ENCODE measurements around the gene RNF217. TPM values are rescaled to one million over a fixed set of nuclear protein-coding genes. Genes with fewer than 3 reads are reported as not detected.

RNF217 gene
- total RNA-seq, 3 donors from 2014 or later (not counting 1 experiment from before 2014, with no cell fraction given): 3.3 to 9.5 (median 4.4) TPM

GRCh38 chr6:125116170-125116569, 153.9 kb downstream of the RNF217 start:
- intact Hi-C loops (cut with micrococcal nuclease): no loop called here
- Mint-ChIP-seq H3K9me3 (peaks cover 6 to 9% of the 10 kb centered on the region in 2 donors), H3K27me3 (ENCODE audit: low read depth in 2 of 2) (peaks cover 3 to 13% of the 10 kb centered on the region in 2 donors), H3K4me1 (no peaks in the 10 kb centered on the region), H3K4me3 (no peak overlapping the region), H3K36me3 (peaks cover 15% of the 10 kb centered on the region), H3K27ac (no peak overlapping the region)
- Histone ChIP-seq H3K9me3 (ENCODE audit: control insufficient read depth, insufficient read depth, low read length) (peaks cover 4% of the 10 kb centered on the region), H3K36me3 (ENCODE audit: control insufficient read depth, insufficient read depth, low read length) (no peaks in the 10 kb centered on the region), H3K4me1 (ENCODE audit: control insufficient read depth, insufficient read depth, low read length) (no peaks in the 10 kb centered on the region), H3K27me3 (ENCODE audit: control insufficient read depth, insufficient read depth, low read length) (no peaks in the 10 kb centered on the region), H3K27ac (ENCODE audit: low read length) (no peak overlapping the region), H3K4me3 (ENCODE audit: low read length) (no peak overlapping the region)
- ATAC-seq (no peak), DNase-seq (no peak)
- TF ChIP-seq, protein P1, sequence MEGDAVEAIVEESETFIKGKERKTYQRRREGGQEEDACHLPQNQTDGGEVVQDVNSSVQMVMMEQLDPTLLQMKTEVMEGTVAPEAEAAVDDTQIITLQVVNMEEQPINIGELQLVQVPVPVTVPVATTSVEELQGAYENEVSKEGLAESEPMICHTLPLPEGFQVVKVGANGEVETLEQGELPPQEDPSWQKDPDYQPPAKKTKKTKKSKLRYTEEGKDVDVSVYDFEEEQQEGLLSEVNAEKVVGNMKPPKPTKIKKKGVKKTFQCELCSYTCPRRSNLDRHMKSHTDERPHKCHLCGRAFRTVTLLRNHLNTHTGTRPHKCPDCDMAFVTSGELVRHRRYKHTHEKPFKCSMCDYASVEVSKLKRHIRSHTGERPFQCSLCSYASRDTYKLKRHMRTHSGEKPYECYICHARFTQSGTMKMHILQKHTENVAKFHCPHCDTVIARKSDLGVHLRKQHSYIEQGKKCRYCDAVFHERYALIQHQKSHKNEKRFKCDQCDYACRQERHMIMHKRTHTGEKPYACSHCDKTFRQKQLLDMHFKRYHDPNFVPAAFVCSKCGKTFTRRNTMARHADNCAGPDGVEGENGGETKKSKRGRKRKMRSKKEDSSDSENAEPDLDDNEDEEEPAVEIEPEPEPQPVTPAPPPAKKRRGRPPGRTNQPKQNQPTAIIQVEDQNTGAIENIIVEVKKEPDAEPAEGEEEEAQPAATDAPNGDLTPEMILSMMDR (IDR thresholded peaks at IDR 0.05): no peak
- no CpG with 5 or more reads among the region's 1 CpG for WGBS (ENCODE audit: insufficient coverage)

DNA sequence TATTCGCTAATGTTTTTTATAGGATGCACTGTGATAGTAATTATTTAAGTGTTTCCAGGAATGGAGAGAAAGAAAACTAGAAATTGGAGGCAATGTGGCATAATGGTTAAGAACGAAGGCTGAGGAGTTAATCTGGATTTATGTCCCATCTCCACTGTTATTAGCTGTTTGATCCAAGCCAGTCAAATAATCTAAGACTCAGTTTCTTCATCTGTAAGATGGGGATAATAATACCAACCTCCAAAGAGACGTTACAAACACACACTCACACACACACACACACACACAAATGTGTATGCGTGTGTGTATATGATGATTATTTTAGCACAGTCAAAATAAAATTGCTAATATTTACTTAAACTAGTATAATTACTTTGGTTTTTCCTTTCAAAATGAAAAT, 154.5 kb downstream of the RNF217 start:
- H3K4me1 Mint-ChIP-seq: no peaks in the 10 kb centered on the region

GRCh38 chr6:125117818-125118217, 155.6 kb downstream of the RNF217 start:
- DNase-seq (no peak), ATAC-seq (no peak)
- Histone ChIP-seq H3K36me3 (ENCODE audit: control insufficient read depth, insufficient read depth, low read length) (no peaks in the 10 kb centered on the region), H3K4me1 (ENCODE audit: control insufficient read depth, insufficient read depth, low read length) (no peaks in the 10 kb centered on the region), H3K4me3 (ENCODE audit: low read length) (no peak overlapping the region), H3K9me3 (ENCODE audit: control insufficient read depth, insufficient read depth, low read length) (no peaks in the 10 kb centered on the region), H3K27me3 (ENCODE audit: control insufficient read depth, insufficient read depth, low read length) (no peaks in the 10 kb centered on the region), H3K27ac (ENCODE audit: low read length) (no peak overlapping the region)
- intact Hi-C loops (cut with micrococcal nuclease): no loop called here
- TF ChIP-seq, protein P1 (IDR thresholded peaks at IDR 0.05): no peak
- H3K36me3 Mint-ChIP-seq: no peaks in the 10 kb centered on the region
- H3K4me1 Mint-ChIP-seq: no peaks in the 10 kb centered on the region
- H3K27ac Mint-ChIP-seq: no peak overlapping the region
- no peak overlapping the region for H3K4me3 Mint-ChIP-seq
- H3K27me3 Mint-ChIP-seq (ENCODE audit: low read depth in 2 of 2): peaks cover 3 to 14% of the 10 kb centered on the region in 2 donors
- no peaks in the 10 kb centered on the region for H3K9me3 Mint-ChIP-seq
- 81% methylated on average over 3 of the region's 3 CpGs for WGBS (ENCODE audit: insufficient coverage)

More for the DNA sequence above, 154.5 kb downstream of the RNF217 start:
- WGBS (ENCODE audit: insufficient coverage): 90% methylated on average over 2 of the region's 4 CpGs
- Histone ChIP-seq H3K27ac (ENCODE audit: low read length) (no peak overlapping the region), H3K4me3 (ENCODE audit: low read length) (no peak overlapping the region), H3K36me3 (ENCODE audit: control insufficient read depth, insufficient read depth, low read length) (no peaks in the 10 kb centered on the region), H3K27me3 (ENCODE audit: control insufficient read depth, insufficient read depth, low read length) (no peaks in the 10 kb centered on the region), H3K9me3 (ENCODE audit: control insufficient read depth, insufficient read depth, low read length) (peaks cover 4% of the 10 kb centered on the region), H3K4me1 (ENCODE audit: control insufficient read depth, insufficient read depth, low read length) (no peaks in the 10 kb centered on the region)
- Mint-ChIP-seq H3K9me3 (peaks cover 2 to 4% of the 10 kb centered on the region in 2 donors), H3K27me3 (ENCODE audit: low read depth in 2 of 2) (peaks cover 3 to 14% of the 10 kb centered on the region in 2 donors), H3K4me3 (no peak overlapping the region), H3K36me3 (peaks cover 9% of the 10 kb centered on the region), H3K27ac (no peak overlapping the region)
- DNase-seq: no peak
- TF ChIP-seq, protein P1 (IDR thresholded peaks at IDR 0.05): no peak
- intact Hi-C loops (cut with micrococcal nuclease): no loop called here
- no peak for ATAC-seq

- Histone ChIP-seq H3K4me1 (ENCODE audit: control insufficient read depth, insufficient read depth, low read length) (no peaks in the 10 kb centered on the region), H3K36me3 (ENCODE audit: control insufficient read depth, insufficient read depth, low read length) (no peaks in the 10 kb centered on the region), H3K27ac (ENCODE audit: low read length) (no peak overlapping the region), H3K27me3 (ENCODE audit: control insufficient read depth, insufficient read depth, low read length) (no peaks in the 10 kb centered on the region), H3K4me3 (ENCODE audit: low read length) (no peak overlapping the region), H3K9me3 (ENCODE audit: control insufficient read depth, insufficient read depth, low read length) (no peaks in the 10 kb centered on the region)
- Mint-ChIP-seq H3K9me3 (no peaks in the 10 kb centered on the region), H3K4me1 (no peaks in the 10 kb centered on the region), H3K27ac (no peak overlapping the region), H3K36me3 (no peaks in the 10 kb centered on the region), H3K27me3 (ENCODE audit: low read depth in 2 of 2) (peaks cover 8 to 14% of the 10 kb centered on the region in 2 donors), H3K4me3 (no peak overlapping the region)
- WGBS (ENCODE audit: insufficient coverage): 70% methylated on average over 1 of the region's 3 CpGs
- intact Hi-C loops (cut with micrococcal nuclease): no loop called here
- DNase-seq (no peak), ATAC-seq (no peak)
- TF ChIP-seq, protein P1 (IDR thresholded peaks at IDR 0.05): no peak
Measured at GRCh38 chr6:125120054-125120590, 157.9 kb downstream of the RNF217 start.
